Activated CD4-positive, alpha-beta T cell treated with anti-CD3 and anti-CD28 coated beads, Interleukin-2, Interleukin-6, amounts not matched to agents 100 ng/mL and 50 ng/mL, durations not matched to agents 16 hours and 8 hours (primary cell): ENCODE data around the gene PAX2.

Experiments used
- DNase-seq: peaks from one replicate; pipeline ENCODE4 v3.0.0-alpha.2; 2020

The PAX2 gene

DNA sequence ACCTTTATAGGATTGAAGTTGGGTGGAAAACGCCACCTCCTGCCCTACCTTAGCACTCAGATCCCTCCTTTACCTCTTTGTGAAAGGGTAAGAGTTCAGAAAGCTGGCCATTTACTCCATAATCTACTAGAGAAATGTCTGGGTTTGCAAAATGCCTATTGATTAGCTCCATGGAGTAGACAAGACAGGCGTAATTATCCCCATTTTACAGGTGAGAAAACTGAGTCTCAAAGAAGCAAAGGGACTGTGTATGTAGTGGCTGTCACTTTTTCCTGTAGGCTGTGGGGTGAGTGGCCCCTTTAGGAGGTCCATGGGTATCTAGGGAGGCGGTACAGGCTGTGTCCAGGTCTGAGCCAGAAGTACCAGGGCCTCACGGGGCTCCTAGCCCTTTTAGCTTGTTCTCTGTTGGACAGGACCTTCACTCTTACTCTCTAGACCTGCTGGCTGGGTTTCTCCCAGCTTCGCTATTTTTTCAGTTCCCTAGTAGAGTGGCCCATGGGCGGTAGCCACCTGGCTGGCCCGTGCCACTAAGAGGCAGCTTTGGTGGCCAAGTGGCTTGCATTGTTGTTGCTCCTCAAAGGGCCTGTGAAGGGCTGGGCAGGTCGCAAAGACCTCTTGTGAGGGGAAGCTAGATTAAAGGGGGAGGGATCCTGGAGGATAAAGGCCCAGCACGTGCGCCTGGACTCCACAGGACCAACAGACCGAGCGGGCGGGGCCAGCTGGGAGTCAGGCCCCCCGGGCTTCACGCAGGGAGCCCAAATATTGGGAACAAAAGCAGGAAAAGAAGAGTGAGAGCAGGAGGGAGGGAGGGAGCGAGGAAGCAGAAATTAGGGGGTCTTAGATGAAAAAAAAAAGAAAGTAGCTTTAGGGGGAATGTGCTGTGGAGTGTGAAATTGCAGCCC is 4.7 kb upstream of the PAX2 start:
- no peak for DNase-seq

DNA sequence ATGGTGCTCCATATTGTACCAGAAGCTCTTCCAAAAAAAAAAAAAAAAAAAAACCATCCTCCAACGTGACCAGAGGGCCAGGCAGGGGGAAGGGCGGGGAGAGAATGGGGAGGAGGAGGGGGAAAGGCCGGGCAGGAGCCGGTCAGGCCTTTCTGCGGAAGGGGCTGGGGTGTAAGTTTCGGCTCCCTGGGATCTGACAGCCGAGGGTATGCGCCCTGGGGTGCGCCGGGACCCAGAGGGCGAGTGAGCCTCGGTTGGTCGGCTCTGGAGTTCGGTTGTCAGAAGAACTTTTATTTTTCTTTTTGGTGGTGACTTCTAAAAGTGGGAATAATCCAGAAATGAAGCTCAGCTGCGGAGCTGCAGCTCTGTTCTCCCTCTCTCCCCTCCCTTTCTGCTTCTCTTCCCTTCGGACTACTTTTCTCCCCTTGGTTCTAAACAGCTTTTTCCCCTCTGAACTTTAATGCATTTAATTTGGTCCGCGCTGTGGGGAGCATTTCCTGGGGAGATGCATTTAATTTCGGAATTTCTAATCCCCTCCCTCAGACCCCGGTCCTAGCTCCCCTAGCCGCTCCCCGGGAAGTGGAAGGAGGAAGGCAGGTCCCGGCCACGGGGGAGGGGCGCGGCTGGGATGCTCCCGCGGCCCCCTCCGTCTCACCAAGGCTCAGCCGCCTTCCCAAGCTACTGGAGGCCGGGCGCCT is 3.9 kb upstream of the PAX2 start:
- DNase-seq = no peak

DNA sequence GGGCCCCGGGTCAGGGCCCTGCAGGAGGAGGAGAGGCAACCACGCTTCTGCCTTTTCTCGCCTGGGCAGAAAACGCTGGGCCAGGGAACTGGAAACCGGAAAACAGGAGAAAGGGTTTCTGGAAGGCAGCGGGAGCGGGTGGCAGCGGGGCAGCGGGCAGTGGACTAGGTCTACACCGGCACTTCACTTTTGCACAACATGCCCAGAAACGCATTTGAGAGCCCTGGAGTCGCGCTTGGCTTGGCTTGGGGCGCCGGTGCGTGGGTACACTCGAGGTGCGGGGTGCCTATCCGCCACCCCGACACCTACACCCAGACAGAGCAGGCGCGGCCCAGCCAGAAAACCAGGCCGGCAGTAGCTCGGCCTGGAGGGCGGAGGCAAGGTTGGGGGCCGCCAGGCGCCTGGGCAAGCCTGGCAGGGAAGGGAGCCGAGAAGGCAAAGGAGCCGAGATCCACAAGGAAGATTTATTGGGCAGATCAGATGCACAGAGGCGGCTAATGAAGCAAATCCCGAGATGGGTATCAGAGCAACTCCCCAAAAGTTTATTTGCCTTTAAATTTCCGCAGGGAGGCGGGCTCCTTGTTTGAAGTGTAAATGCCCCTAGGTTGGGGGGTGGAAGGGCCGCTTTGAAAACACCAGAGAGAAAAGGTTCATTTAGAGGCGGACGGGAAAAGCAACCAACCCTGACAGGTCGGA is 3.2 kb upstream of the PAX2 start:
- no peak for DNase-seq

- no peak for DNase-seq
Observed at GRCh38 chr10:100742936-100743335, 2.4 kb upstream of the PAX2 start.

DNA sequence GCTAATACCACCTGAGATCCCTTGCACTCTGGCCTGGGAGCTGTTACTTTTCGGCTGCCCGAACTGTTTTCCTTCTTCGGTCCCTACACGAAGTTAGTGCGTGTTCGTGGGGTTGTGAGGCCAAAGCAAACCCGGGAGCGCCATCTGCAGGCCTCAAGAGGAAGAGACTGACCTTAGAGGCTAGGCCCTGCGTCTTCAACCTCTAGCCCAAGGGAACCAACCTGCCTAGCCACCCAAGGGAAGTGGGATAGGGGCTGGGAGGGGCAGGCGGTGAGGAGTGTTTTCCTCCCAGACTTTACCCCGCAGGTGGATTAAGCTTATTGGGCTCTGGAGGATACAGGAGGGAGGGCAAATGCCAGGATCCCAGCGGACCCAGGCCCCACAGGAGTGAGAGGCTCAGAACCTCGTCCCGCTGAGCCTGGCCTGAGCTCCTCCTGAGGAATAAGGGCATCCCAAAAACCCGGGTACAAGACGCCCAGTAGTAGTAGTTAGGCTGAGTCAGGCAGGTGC is 1.7 kb upstream of the PAX2 start:
- peak; percentile 62 for DNase-seq

DNA sequence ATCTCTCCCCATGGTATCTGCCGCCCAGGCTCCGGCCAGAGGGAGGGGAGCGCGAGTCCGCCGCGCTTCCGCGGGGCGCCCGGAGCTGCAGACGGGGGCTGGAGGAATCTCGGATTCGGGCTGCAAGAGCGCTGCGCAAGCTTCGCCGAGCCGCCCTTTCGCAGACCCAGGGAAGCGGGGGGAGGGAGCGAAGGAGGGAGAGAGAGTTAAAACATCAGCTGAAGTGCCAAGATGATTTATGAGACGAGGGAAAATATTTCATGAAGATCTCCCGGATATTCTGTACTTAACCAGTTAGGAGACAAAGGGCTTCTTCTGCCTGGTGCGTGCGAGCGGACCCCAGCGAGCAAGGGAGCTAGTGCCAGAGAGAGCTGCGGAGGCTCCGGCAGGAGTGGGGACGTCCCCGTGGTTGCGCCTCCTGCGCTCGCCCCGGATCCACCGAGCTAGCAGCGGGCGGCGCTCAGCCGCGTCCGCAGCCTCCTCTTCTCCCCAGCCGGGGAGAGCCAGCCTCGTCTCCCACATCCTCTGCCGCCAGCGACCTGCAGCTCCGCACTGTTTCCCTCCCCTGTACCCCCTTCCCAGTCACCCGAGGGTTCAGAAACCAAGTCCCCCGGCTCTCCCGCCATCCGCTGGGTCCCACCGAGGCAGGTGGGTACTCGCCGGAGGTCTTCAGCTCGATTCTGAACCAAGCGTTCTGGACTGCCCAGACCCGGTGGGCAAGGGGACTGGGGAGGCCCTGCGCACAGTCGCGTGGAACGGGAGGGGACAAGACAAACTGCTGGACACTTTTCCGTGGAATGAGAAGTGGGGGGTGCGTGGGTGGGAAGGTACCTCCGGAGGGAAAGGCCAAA is 1.0 kb upstream of the PAX2 start:
- DNase-seq = peak; percentile 35

DNA sequence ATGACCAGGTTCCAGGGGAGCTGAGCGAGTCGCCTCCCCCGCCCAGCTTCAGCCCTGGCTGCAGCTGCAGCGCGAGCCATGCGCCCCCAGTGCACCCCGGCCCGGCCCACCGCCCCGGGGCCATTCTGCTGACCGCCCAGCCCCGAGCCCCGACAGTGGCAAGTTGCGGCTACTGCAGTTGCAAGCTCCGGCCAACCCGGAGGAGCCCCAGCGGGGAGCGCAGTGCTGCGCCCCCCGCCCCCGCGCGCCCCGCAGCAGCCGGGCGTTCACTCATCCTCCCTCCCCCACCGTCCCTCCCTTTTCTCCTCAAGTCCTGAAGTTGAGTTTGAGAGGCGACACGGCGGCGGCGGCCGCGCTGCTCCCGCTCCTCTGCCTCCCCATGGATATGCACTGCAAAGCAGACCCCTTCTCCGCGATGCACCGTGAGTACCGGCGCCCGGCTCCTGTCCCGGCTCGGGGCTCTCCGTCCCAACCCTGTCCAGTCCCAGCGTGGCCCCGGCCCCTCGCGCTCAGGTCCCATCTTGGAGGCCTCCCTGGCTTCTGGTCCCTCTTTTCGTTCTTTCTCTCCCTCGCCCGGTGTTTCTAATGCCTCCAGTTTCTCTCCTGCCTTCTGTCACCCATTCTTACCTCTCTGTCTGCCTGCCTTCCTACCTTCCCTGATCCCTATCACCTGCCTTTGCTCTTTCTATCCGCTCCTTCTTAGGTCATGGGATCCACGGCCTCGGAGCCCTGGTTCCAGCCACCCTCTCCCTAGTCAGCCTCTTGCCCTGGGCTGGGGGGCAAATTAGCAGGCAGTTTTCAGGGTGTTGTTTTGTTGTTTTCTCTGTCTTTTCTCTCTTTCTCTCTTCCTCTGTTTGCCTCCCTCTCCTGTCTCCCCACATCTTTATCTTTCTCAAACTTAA is 751 bp downstream of the PAX2 start:
- DNase-seq = no peak

- DNase-seq = no peak
Observed at GRCh38 chr10:100746784-100747455, 1.5 kb downstream of the PAX2 start.

DNA sequence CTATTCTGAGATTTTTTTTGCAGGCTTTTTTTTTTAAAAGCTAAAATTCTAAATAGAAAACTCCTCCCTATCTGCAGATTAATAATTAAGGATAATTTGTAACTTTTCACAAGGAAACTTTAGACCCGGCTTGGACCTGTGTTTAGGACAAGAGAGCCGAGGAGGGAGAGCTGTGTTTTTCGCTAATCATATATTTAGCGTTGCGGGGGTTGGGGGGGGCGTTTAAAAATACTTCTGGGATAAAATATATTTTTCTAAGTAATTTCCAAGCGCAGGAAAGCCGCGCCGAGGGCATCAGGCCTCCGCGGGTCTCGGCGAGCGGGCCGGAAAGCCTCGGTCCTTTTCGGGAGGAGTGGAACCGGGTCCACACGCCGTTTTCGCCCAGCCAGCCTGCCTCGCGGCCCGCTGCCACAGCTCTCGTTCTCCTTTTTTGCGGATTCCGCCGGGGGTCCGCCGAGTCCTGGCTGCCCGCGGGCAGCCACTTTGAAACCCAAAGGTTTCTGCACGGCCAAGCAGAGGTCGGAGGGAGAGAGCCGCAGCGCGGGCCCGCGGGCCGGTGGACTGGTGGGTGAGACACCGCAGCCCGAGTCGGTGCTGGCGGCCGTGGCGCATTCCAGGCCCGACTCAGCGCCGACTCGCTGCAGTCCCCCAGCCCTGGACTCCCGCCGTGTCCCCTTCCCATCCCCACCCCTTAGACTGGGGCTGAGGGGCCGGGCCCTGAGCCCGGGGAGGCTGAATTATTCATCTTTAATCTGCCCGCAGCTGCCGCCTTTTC is 2.3 kb downstream of the PAX2 start:
- DNase-seq = no peak

- no peak for DNase-seq
Observed at GRCh38 chr10:100748231-100749058, 3.1 kb downstream of the PAX2 start.

- DNase-seq = no peak
Observed at GRCh38 chr10:100749059-100749308, 3.6 kb downstream of the PAX2 start.

DNA sequence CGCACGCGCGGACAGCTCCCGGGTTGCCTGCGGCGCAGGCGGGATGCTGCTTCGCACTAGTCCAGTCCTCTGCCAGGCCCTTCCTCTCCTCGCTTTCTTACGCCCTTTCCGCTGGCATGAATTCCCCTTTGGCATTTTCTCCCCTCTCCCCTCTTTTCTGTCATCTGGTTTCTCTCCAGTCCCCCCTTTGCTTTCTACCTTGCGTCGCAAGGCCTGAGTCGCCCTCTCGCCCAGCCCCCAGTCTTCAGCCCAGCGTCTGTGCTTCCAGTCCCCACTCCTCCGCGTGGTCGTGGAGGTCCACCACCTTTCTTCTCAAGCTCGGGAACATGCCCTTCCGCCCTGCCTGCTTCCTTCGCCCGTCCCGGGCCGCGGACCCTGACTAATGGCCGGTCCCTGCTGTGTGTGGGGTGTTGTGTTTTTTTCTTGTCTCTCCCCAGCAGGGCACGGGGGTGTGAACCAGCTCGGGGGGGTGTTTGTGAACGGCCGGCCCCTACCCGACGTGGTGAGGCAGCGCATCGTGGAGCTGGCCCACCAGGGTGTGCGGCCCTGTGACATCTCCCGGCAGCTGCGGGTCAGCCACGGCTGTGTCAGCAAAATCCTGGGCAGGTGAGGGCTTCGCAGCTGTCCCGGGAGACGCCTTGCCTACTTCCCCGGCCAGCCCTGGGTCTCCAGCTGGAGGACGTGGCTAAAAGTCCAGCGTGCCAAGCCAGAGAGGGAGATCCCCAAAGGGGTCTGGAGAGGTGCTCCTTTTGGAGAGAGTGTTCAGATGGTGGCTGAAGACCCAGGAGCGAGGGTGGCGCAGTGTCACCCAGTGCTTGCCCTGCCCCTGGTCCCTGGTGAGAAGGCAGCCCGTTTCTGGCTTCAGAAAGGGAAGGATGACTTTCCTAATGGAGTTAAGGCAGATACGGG is 4.2 kb downstream of the PAX2 start:
- DNase-seq = no peak

- no peak for DNase-seq
Observed at GRCh38 chr10:100750291-100751210, 5.2 kb downstream of the PAX2 start.

- no peak for DNase-seq
Observed at GRCh38 chr10:100751211-100751933, 6.0 kb downstream of the PAX2 start.

- no peak for DNase-seq
Observed at GRCh38 chr10:100755821-100756220, 10.4 kb downstream of the PAX2 start.

GRCh38 chr10:100759331-100759730 is 13.9 kb downstream of the PAX2 start:
- no peak for DNase-seq
